Skin of body (tissue), 2 donors: Measurements from ENCODE around the gene FGFBP1. TPM values are rescaled to one million over a fixed set of nuclear protein-coding genes. Genes with fewer than 3 reads are reported as not detected.
A peak's percentile ranks its signal among the peaks of the same experiment; 100 is the strongest.

ENCODE experiments used
- DNase-seq: peaks from one replicate; lab custom pipeline; 2025; lab: John Stamatoyannopoulos, UW
- total RNA-seq: library from RNA; depleted of rRNA; stranded (reverse); fragments of >200 nt; gene quantifications from one replicate; pipeline ENCODE4 v1.2.3, GENCODE V29; 2014

The FGFBP1 gene
- total RNA-seq, 1 donor from 2014 or later, result 17.6 TPM

DNA sequence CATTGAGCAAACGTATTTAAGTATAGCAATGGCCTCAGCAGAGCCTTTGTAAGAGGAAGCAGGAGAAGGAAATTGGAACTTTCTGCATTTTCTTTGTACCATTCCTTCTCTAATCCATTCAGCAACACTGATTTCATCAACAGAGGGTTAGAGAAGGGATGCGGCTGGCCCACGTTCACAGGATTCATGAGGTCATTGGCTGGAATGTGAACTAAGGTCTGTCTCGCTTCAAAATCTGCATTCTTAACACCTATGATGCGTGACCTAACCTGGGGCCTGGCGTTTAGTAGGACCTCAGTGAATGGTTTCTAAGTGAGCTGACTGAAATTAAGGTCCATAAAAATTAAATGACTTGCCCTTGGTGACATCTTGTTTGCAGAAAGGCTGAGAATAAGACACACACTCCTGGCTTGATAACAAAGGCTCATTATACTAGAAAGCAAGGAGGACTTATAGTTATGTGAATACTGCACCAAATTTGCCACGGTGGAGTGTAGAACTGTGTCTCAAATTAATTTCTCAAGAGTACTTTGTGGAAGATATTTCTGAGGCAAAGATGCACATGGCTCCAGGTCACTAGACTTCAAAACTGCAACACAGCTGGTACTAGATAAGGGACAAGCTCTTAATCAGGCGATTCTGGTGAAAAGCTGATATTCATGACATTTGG, 25.4 kb downstream of the FGFBP1 start:
- DNase-seq, result no peak

DNA sequence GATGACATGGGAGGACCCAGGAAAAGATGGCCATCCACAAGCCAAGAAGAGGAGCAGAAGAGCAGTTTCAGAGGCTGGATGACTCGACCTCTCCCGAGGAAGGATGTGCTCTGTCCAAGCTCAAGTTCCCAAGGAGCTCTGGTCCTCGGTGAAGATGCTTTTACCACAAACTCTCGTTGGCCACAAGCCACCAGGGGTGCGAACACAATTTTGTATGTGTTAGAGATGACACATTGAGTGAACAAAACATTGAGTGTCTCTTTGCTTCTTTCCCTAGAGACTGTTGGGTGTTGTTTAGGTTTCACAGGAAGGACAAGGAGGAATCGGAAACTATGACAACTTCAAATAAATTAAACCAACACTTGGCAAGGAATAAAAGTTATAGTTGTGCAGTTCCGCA, 26.3 kb downstream of the FGFBP1 start:
- no peak for DNase-seq

DNA sequence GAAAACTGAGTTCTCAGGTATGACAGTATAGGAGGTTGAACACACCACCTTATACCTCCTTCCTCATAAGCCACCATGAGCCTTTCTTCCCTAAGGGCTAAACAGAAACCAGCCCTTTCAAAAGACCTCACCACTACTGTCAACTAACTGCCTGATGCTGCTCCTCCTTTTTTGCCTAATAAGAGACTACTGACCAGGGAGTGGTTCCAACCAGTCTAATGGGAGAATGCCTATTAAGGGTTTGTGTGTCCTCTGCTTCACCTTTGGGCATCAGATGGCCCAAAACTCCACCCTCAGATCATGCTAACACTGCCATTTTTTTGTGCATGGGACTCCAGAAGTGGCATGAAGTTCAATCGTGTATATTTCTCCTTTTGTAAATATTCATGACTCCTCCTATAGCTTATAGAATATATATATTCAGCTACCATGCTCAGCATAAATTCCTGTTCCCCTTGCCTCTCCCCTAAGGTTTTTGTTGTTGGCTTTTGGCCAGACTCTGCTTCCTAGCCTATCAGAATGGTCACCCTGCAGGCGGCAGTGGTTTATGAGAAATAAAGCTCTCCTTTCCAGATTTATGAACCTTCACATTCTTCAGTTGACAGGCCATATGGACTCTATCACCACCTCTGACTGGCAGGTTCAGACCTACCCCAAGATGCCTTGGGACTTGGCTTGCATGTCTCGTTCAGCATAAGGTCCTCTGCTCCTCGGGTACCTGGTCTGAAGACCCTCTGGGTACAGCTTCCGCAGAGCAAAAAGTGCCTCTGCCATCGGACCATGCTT, 28.2 kb downstream of the FGFBP1 start:
- DNase-seq, result no peak

DNA sequence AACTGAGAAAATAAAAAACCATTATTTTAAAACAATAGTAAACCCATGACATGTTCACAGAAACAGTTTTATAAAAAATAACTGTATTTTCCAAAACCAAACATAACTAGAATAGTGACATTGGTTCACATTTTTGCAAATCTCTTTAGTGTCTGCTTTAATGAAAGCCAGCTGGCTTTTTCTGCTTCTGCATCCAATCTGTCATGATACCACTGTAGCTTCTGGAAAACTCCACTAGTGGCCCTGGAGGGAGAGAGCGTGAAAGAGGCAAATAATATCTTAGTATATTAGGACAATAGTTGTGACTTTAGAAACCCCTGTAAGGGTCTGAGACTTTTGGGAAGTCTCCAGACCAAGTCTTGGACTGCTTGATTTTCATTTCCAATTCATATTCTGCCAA, 31.1 kb downstream of the FGFBP1 start:
- peak; percentile 41 for DNase-seq

DNA sequence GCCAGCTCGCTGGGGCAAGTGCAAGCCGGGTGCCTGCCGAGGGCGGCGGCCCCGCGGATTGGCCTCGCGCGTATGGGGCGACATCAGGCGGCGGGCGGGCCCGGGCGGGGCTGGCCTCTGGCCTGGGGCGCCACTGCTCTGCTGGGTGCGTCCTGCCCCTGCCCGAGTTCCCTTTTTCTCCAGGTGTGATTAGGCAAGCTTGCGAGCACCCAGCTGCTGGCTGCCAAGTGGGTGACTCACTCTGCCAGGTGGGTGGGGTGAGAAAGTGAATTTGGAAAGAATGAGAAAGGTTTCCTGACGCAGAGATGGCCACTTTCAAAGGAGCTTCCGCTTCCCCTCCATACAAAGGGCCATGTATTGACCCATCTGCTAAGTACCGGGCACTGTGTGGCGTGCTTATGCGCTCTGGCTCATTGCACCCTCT, 32.5 kb downstream of the FGFBP1 start:
- DNase-seq, result no peak

DNA sequence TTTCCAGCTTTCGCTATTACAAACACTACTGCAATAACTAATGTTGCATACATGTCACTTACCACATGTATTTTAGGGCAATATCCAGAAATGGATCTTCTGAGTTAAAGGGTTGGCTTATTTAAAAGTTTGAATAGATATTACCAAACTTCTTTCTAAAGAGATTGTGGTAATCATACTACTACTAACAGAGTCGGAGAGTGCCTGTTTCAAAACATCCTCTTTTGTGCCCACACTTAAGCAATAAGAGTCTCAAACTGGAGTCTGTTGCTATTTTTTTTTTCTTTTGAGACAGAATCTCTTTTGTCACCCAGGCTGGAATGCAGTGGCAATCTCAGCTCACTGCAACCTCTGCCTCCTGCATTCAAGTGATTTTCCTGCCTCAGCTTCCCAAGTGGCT, 35.8 kb downstream of the FGFBP1 start:
- DNase-seq, result no peak

DNA sequence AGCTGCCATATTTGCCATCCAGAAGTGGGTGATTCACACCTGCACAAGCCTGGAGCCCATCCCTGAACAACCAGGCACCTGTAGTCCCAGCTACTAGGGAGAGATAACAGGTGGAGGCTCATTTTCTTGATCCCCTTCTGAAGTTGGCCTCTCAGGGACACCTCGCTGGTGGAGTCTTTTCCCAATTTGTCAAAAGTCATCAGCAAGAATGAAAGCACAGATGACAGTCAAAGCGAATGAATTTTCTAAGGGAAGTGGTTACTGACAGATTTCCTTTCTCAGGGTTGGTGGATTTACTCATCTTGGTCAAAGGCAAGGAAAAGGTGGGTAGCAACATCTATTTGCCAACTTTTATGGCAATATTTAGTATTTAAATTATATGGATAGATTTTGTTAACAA, 36.5 kb downstream of the FGFBP1 start:
- no peak for DNase-seq

DNA sequence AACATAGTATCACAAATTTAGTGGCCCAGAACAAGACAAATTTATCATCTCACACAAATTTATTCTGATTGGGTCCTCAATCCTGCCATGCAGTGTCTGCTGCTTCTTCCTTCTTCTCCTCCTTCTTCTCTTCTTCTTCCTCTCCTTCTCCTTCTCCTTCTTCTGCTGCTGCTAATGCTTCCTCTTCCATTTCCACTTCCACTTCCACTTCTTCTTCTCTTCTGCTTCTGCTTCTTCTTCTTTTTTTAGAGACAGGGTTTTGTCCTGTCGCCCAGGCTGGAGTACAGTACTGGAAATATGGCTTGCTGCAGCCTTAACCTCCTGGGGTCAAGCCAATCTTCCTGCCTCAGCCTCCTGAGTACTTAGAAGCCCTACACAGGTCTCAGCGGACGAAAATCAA, 37.5 kb downstream of the FGFBP1 start:
- DNase-seq, result no peak

DNA sequence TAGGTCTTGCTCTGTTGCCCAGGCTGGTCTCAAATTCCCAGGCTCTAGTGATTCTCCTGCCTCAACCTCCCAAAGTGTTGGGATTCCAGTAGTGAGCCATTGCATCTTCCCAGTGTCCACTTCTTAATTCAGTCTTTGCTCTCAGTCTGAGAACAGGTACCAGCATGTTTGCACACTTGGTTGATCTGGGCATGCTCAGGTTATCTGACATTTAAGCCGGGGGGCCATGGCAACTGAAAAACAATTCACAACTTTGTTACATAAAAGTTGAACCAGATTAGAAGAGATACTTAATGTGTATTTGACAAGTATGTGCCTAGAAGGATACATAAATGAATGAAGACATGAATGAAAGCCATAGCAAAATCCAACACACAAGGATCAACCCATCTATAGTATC, 39.0 kb downstream of the FGFBP1 start:
- DNase-seq, result no peak

DNA sequence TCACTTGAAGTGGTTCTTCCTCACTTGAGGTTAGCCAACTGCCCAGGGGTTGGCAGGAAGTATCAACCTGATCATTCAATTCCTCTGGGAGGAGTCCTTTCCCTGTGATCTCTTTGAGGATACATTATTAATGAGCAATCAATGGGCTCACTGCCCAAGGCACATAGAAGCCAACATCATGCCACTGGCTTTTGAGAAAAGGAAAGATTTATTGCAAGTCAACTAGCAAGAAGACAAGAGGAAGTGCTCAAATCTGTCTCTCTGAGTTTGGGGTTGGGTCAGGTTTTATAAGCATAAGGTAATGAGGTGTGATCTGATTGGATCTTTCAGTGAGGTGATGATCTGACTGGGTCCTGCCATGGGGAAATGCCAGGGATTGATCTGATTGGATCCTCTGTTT, 39.6 kb downstream of the FGFBP1 start:
- no peak for DNase-seq

DNA sequence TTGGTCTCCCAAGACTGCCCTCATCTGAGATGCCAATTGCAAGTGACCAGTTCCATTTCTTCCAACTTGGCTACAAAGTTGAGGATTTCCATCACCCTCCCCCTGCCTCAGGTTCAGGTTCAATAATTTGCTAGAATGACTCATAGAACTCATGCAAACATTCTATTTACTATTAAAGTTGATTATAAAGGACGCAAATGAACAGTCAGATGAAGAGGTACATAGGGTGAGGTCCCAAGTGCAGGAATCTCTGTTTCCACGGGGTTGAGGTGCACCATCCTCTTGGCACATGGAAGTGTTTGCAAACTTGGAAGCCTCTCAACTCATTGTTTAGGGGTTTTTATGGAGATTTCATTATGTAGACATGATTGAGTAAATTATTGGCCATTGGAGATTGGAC, 41.0 kb downstream of the FGFBP1 start:
- no peak for DNase-seq

DNA sequence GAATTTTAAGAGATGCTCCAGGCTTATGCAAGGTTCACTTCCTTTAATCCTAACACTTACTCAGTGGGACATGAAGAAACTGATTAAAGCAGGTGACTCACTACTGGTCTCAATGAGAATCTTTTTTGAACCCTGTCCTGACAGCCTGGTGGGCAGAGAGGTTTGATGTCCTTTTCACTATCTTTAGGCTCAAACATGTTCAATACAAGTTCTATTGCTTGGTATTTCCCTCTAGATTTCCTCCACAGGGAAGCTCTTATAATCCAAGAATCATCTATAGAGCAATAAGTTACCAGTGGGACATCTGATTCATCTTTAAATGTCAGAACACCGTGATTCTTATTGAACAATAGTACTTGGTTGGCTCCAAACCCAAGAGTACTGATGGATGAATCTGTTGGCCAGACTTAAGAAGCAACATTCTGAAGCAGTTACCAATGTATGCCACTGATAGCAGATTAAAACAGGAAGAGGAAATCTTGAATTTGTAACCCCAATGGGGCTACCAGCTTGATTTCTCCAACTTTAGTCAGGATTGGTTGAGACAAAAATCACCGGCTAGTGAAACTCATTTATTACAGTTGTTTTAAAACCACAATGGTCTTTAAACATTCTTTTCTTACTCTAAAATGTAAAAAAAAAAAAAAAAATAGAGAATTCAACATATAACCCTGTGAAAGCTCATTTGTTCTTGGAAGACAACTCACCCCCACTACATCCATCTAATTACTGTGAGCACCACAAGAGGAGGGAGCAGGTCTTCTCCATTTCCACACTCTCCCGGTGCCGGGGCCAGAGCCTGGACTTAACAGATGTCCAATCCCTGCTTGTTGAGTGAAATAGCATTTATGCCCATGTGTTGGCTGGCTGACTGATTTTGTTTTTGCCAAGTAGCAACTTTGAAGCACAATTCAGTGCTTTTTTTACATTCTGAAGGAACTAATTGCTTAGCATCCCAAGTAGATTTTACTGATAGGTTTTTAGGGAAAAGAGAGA, 43.3 kb downstream of the FGFBP1 start:
- no peak for DNase-seq

DNA sequence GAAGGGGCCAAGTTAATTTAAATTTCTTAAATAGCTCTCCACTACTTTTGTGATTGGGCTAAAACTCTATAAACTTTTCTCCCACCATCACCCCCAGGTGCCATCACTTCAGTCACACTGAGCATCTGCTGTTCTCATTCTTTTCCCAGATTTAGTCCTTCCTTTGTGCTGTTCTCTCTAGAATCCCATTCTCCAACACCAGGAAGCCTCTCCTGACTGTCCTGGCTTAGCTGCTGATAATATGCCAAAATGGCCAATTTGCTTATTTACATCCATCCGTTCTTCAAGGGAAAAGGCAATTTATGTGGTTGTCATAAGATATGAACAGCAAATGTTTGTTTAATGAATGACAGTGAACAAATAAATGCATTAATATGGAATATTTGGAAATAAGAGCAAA, 44.1 kb downstream of the FGFBP1 start:
- DNase-seq, result no peak

DNA sequence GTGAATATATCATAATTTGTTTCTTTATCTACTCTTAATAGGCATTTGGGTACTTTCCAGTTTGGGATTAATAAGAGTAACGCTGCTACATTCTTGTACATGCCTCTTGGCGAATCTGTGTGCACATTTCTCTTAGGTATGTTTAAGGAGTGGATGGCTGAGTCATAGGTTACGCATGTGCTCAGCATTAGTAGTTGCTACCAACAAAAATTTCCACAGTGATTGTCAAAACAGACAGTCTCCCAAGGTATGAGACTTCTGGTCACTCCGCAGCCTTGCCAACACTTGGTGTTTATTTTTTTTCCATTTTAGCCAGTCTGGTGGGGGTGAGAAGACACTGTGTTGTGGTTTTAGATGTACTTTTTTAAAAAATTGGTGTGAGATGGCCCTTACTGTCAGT, 44.6 kb downstream of the FGFBP1 start:
- DNase-seq, result no peak

DNA sequence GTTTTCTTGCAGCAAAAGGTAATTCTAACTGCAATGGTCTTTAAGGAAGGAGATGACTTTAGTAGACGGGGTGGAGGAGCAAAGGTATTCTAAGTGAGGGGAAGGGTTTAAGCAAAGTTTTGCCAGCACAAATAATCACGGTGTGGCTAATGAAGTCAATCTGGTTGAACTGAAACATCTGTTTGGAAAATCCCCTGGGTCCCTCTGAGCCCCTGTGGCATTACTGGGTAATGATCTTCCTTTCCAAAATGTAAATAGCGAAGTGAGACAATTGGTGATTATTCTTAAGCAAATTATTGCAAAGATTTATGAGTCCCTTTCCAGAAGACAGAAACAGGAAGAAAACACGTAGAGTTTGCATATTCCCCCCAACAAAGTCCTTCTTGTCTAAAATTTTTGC, 47.2 kb downstream of the FGFBP1 start:
- no peak for DNase-seq

DNA sequence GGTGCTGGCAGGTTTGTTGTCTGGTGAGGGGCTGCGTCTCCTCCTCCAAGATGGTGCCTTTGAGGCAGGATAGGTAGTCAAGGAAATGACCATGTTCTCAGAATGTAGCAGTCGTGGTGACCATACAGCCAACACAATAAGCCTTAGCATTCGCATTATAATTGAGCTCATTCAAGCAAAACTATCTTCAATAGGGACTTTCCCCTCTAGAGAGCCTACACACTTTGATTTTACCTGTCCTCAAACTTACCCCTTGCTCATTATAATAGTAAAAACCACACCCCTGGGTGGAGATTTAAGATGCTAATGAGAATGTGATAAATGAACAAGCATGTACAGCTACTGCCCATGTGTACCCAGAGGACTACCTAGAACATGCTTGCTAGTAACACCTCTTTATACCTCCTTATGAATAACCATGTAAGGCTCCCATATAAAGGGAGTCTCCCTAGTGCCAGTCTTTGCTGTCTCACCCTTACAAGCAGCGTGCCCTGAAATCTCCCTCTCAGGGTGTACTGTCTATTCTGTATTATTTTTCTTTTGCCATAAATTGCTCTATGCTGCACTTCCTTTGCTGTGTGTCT, 48.2 kb downstream of the FGFBP1 start:
- no peak for DNase-seq

DNA sequence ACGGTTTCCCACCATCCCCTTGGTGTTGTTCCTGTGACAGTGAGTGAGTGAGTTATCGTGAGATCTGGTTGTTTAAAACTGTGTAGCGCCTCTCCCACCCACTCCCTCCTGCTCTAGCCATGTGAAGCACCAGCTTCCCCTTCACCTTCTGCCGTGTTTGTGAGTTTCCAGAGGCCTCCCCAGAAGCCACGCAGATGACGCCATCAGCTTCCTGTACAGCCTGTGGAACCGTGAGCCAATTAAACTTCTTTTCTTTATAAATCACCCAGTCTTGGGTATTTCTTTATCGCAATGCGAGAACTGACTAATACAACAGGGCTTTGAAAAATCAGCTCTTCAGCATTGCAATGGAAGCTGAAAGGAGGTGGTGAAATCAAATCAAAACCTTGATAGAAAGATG, 50.0 kb downstream of the FGFBP1 start:
- DNase-seq, result no peak
